Measurements from ENCODE around the gene MRPS25.
"Not testable (repeated sequence)": the region's sequence is repeated elsewhere in the genome, so short reads cannot be mapped to it uniquely, and the experiment has no call there.

MRPS25 gene

GRCh38 chr3:15042936-15043335 lies 22.2 kb downstream of the MRPS25 start:
- no peak for DNase-seq

- no peak for DNase-seq
These were observed 23.2 kb downstream of the MRPS25 start for GRCh38 chr3:15041950-15042349.

- no peak for DNase-seq
These were observed 24.3 kb downstream of the MRPS25 start for GRCh38 chr3:15040844-15041243.

- DNase-seq = no peak
These were observed 26.8 kb downstream of the MRPS25 start for GRCh38 chr3:15038306-15038705.

- no peak for DNase-seq
These were observed 32.0 kb downstream of the MRPS25 start for GRCh38 chr3:15033103-15033502.

- no peak for DNase-seq
These were observed 32.5 kb downstream of the MRPS25 start for GRCh38 chr3:15032650-15033049.

GRCh38 chr3:15029625-15030024 lies 35.5 kb downstream of the MRPS25 start:
- DNase-seq = no peak

GRCh38 chr3:15023719-15024118 lies 41.4 kb downstream of the MRPS25 start:
- DNase-seq = no peak

GRCh38 chr3:15023249-15023648 lies 41.9 kb downstream of the MRPS25 start:
- no peak for DNase-seq

GRCh38 chr3:15017191-15017590 lies 47.9 kb downstream of the MRPS25 start:
- no peak for DNase-seq

- no peak for DNase-seq
These were observed 49.7 kb downstream of the MRPS25 start for GRCh38 chr3:15015456-15015855.

GRCh38 chr3:15014606-15015328 lies 50.3 kb downstream of the MRPS25 start:
- no peak for DNase-seq

- DNase-seq = no peak
These were observed 53.9 kb downstream of the MRPS25 start for GRCh38 chr3:15011174-15011573.

GRCh38 chr3:15010664-15011063 lies 54.5 kb downstream of the MRPS25 start:
- DNase-seq = no peak

GRCh38 chr3:15009167-15009566 lies 55.9 kb downstream of the MRPS25 start:
- no peak for DNase-seq

GRCh38 chr3:15007681-15008141 lies 57.4 kb downstream of the MRPS25 start:
- no peak for DNase-seq

- DNase-seq = not testable (repeated sequence)
These were observed 65.9 kb downstream of the MRPS25 start for GRCh38 chr3:14999182-14999581.
